Measurements from ENCODE around the gene KLHL40. TPM values are rescaled to one million over a fixed set of nuclear protein-coding genes. Genes with fewer than 3 reads are reported as not detected.

Gene KLHL40
- polyA plus RNA-seq, 1 donor (not counting 4 experiments of a cell fraction or from before 2014, with no cell fraction given) = not detected

GRCh38 chr3:42719002-42719401, 33.7 kb downstream of the KLHL40 start:
- dilution Hi-C loops (cut with MboI; ENCODE audit: extremely low pct_ligation_motif_present, low sequenced_read_pairs) = no loop called here

DNA sequence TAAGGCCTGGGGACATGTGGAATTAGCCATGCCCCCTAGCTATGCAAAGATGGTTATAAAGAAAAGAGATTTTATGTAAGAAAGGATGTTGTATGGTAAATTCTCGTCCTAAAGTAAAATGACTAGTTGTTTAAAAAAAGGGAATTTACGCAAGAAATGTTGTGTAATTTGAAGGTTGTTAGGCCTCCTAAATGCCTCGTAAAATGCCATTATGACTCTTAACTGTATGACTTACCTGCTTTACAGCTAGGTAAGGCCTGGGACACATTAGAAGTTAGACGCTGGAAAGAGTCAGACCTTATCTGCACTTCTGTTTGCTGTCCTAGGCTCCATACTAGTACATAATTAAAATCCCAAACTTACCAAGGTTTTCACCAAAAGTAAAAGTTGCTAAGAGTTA, 34.8 kb downstream of the KLHL40 start:
- no peaks in the 10 kb centered on the region for H3K9me1 ChIP-seq (ENCODE audit: control insufficient read depth, extremely low read depth, insufficient read depth, low read length)
- no peak overlapping the region for H3K4me2 ChIP-seq (ENCODE audit: control insufficient read depth, extremely low read depth, insufficient read depth, low read depth, low read length)
- dilution Hi-C loops (cut with MboI; ENCODE audit: extremely low pct_ligation_motif_present, low sequenced_read_pairs) = no loop called here
- no peak overlapping the region for H3K9ac ChIP-seq (ENCODE audit: control insufficient read depth, extremely low read depth, insufficient read depth, low read length)
- H3K4me1 ChIP-seq (ENCODE audit: control insufficient read depth, extremely low read depth, insufficient read depth, low read length) = no peaks in the 10 kb centered on the region
- no peak for DNase-seq (ENCODE audit: low read depth, low spot score)
- no peaks in the 10 kb centered on the region for H3K9me3 ChIP-seq (ENCODE audit: control insufficient read depth, low read depth, low read length)
- no peaks in the 10 kb centered on the region for H3K36me3 ChIP-seq (ENCODE audit: control insufficient read depth in 2 of 2, extremely low read depth in 1 of 2, insufficient read depth in 2 of 2, low read length in 2 of 2)
- no peaks in the 10 kb centered on the region for H3K79me2 ChIP-seq (ENCODE audit: control insufficient read depth, insufficient read depth, low read length)
- H3K27me3 ChIP-seq (ENCODE audit: control insufficient read depth, extremely low read depth, insufficient read depth, low read length) = no peaks in the 10 kb centered on the region
- no peak for TF ChIP-seq EZH2 (IDR thresholded peaks at IDR 0.05; ENCODE audit: low read length)
- TF ChIP-seq, protein P1, sequence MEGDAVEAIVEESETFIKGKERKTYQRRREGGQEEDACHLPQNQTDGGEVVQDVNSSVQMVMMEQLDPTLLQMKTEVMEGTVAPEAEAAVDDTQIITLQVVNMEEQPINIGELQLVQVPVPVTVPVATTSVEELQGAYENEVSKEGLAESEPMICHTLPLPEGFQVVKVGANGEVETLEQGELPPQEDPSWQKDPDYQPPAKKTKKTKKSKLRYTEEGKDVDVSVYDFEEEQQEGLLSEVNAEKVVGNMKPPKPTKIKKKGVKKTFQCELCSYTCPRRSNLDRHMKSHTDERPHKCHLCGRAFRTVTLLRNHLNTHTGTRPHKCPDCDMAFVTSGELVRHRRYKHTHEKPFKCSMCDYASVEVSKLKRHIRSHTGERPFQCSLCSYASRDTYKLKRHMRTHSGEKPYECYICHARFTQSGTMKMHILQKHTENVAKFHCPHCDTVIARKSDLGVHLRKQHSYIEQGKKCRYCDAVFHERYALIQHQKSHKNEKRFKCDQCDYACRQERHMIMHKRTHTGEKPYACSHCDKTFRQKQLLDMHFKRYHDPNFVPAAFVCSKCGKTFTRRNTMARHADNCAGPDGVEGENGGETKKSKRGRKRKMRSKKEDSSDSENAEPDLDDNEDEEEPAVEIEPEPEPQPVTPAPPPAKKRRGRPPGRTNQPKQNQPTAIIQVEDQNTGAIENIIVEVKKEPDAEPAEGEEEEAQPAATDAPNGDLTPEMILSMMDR (optimal IDR thresholded peaks at IDR 0.05 in 1 of 3, IDR thresholded peaks at IDR 0.05 in 1 of 3, conservative IDR thresholded peaks at IDR 0.05 in 1 of 3; ENCODE audit: extremely low read depth in 1 of 3, insufficient read depth in 2 of 3, low read length in 3 of 3) = no peak
- FAIRE-seq = no peak
- H3K4me3 ChIP-seq (ENCODE audit: control insufficient read depth in 2 of 3, extremely low read depth in 1 of 3, insufficient read depth in 2 of 3, low read depth in 1 of 3, low read length in 3 of 3) = no peak overlapping the region
- no peak overlapping the region for H2AFZ ChIP-seq (ENCODE audit: control insufficient read depth, low read length)
- H3K27ac ChIP-seq (ENCODE audit: control insufficient read depth, insufficient read depth, low read length) = no peak overlapping the region
- H4K20me1 ChIP-seq (ENCODE audit: control insufficient read depth, extremely low read depth, insufficient read depth, low read length) = no peaks in the 10 kb centered on the region

More at GRCh38 chr3:42719002-42719401, 33.7 kb downstream of the KLHL40 start:
- no peaks in the 10 kb centered on the region for H3K79me2 ChIP-seq (ENCODE audit: control insufficient read depth, insufficient read depth, low read length)
- H3K9me3 ChIP-seq (ENCODE audit: control insufficient read depth, low read depth, low read length) = no peaks in the 10 kb centered on the region
- H3K27me3 ChIP-seq (ENCODE audit: control insufficient read depth, extremely low read depth, insufficient read depth, low read length) = no peaks in the 10 kb centered on the region
- no peaks in the 10 kb centered on the region for H3K4me1 ChIP-seq (ENCODE audit: control insufficient read depth, extremely low read depth, insufficient read depth, low read length)
- DNase-seq (ENCODE audit: low read depth, low spot score) = no peak
- no peak for FAIRE-seq
- no peaks in the 10 kb centered on the region for H4K20me1 ChIP-seq (ENCODE audit: control insufficient read depth, extremely low read depth, insufficient read depth, low read length)
- no peak overlapping the region for H3K4me3 ChIP-seq (ENCODE audit: control insufficient read depth in 2 of 3, extremely low read depth in 1 of 3, insufficient read depth in 2 of 3, low read depth in 1 of 3, low read length in 3 of 3)
- no peaks in the 10 kb centered on the region for H3K36me3 ChIP-seq (ENCODE audit: control insufficient read depth in 2 of 2, extremely low read depth in 1 of 2, insufficient read depth in 2 of 2, low read length in 2 of 2)
- TF ChIP-seq EZH2 (IDR thresholded peaks at IDR 0.05; ENCODE audit: low read length) = no peak
- TF ChIP-seq, protein P1 (optimal IDR thresholded peaks at IDR 0.05 in 1 of 3, IDR thresholded peaks at IDR 0.05 in 1 of 3, conservative IDR thresholded peaks at IDR 0.05 in 1 of 3; ENCODE audit: extremely low read depth in 1 of 3, insufficient read depth in 2 of 3, low read length in 3 of 3) = no peak
- H3K9ac ChIP-seq (ENCODE audit: control insufficient read depth, extremely low read depth, insufficient read depth, low read length) = no peak overlapping the region
- no peak overlapping the region for H3K27ac ChIP-seq (ENCODE audit: control insufficient read depth, insufficient read depth, low read length)
- H3K4me2 ChIP-seq (ENCODE audit: control insufficient read depth, extremely low read depth, insufficient read depth, low read depth, low read length) = no peak overlapping the region
- no peak overlapping the region for H2AFZ ChIP-seq (ENCODE audit: control insufficient read depth, low read length)
- H3K9me1 ChIP-seq (ENCODE audit: control insufficient read depth, extremely low read depth, insufficient read depth, low read length) = no peaks in the 10 kb centered on the region
